Activated CD4-positive, alpha-beta T cell treated with anti-CD3 and anti-CD28 coated beads, Interleukin-2, amount 50 U/mL, for 4 hours (primary cell): ENCODE measurements around the gene SMC6.

Experiments used
- DNase-seq, 2 experiments: peaks; one replicate each; pipeline ENCODE4 v3.0.0-alpha.2; 2020

The SMC6 gene

GRCh38 chr2:17708501-17708900 is 45.1 kb downstream of the SMC6 start:
- DNase-seq = no peak

DNA sequence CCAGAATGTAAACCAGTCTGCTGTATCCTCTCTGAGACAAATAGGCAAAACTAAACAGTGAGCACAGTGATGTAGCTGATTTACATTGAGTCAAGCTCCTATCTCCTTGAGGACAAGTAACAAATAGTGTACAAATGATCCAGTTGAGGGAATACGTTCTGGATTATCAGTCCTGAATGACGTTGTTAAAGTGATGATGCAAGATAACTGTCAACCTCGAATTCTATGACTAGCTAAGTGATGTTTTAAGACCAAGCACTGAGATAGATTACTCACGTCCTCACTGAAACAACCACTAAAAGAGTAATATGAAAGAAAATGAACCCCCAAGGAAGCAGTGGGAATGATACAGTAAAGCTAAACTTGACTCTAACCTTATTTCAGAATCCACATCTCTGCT is 46.8 kb downstream of the SMC6 start:
- DNase-seq = no peak

DNA sequence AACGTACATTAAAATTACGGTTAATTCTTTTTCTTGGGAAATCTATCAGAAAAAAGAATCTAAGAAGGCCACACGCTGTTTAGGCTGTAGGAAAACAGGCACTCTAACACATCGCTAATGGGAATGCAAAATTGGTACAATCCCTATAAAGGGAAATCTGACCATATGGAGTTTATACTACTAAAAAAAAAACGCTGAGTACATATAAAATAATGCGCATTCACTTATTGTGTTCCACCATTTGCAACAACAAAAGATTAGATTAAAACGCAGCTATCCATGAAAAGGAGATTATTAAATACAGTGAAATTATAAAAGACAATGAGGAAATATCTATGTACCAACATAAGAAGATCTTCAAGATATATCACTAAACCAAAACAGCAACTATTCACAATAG is 62.8 kb downstream of the SMC6 start:
- no peak for DNase-seq

DNA sequence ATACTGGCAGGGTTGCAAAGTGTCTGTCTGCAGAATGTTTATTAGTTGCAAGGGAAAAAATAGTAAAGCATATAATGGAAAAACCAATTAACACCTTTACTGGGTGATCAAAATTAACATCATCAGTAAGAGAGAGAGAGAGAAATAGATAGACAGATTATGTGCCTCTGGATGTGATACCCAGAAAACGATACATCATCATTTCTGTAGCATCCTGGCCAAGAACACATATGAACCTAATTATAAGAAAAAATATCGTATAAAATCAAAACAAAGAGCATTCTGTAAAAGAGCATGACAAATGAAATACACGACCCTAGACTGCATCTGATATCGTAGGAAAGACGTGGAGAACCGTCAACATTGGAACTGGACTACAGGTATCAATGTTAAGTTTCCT is 64.6 kb downstream of the SMC6 start:
- no peak for DNase-seq

GRCh38 chr2:17688600-17688999 is 65.0 kb downstream of the SMC6 start:
- DNase-seq = no peak

DNA sequence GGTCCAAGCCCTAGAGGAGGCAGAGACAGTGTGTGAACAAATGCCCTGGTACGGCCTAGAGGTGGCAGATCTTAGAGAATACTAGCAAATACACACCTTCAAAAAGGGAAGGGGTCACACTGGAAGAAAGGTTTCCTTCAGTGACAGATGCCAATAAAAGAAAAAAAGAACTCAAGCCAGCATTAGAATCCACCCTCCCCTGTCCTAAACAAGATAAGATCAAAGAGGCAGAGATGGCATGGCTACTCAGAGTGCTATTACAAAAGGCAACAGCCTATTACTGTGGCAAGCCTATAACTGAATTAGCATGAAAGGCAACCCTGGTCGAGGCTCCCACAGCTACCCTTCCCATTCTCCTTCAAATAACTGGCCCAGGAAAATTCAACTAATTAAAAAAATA is 69.6 kb downstream of the SMC6 start:
- no peak for DNase-seq

DNA sequence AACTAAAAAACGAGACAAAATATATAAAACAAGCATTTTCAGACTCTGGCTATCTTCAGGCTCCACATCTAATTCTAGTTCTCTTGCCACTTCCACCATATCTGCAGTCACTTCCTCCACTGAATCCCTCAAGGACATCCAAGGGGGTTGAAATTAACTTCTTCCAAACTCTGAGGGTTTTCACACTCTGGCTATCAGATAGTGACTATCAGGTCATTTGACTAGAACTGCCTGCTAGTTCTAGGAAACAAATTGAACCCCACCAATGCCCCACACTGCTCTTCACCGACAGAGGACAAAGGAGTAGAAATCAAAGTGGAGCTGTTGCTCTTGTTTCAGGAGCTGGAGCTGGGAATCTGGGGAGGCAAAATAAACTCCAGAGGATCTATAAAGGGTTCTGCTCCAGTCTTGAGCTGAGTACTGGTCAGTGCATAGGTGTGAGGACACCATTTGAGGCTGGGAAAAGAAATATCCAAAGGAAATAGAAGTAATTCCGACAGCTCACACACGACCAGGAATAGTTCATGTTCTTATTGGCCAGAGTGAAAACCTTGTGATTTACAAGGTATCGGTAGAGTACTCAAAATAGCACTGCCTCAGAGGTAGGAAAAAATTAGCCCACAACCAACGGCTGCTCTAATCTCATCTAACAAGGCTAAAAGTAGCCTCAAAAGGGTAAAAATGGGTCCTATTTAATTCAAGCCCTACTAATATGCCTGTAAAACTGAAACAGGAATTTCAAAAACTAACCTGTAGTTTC is 71.3 kb downstream of the SMC6 start:
- DNase-seq = no peak

DNA sequence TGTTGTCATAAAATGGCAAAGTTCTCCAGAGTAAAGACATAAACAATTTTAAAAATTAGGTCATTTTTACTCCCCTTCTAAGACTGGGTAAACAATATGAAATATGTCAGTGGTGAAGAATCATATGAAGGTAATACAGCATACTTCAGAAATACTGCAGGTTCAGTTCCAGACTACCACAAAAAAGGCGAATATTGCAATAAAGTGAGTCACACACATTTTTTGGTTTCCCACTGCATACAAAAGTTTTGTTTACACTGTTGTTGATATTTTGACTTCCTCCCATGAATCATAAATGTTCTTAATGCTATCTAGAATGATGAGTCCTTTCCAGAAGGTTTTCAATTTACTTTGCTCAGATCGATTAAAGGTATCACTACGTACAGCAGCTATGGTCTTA is 73.5 kb downstream of the SMC6 start:
- DNase-seq = no peak

DNA sequence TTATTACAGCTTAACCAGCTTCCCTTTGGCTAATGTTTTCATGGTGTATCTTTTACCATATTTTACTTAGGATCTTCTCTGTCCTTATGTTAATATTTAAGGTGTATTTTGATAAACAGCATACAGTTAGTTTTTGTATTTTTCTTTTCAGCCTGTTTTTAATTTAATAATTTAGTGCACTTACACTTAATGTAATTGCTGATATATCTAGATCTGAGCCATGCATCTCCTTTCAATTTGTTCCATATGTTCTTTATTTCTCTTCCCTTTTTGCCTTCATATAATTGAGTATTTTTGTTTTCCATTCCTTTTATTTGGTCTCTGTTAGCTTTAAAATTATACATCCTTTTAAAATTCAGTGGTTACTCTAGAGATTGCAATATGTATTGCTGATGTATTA is 78.8 kb downstream of the SMC6 start:
- no peak for DNase-seq

DNA sequence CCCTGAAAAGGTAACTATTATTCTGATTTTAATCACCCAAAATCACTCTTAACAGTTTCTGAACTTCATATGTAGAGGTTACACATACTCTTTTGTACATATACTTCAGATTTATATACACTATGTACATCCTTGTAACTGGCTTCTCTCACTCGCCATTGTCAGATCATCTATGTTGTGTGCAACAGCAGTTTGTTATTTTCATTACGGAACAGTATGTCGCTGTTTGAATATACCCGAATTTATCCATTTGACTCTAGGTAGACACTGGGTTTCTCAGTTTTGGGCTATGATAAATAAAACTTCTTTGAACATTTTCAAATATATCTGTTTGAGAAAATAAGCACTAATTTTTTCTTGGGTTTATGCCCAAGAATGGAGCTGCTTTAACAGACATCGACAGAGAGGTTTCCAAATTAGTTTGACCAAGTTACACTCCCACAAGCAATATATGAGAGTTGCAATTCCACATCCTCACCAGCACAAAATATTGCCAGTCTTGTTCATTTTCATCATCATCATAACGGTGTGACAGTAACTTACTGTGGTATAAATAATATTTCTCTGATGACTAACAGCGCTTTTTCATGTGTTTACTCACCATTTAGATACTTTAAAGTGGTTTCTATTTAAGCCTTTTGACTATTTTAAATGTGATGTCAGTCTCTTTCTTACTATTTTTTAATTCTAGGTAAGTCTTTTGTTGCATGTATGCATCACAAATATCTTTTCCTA is 80.9 kb downstream of the SMC6 start:
- DNase-seq = no peak

GRCh38 chr2:17667898-17668297 is 85.7 kb downstream of the SMC6 start:
- no peak for DNase-seq

DNA sequence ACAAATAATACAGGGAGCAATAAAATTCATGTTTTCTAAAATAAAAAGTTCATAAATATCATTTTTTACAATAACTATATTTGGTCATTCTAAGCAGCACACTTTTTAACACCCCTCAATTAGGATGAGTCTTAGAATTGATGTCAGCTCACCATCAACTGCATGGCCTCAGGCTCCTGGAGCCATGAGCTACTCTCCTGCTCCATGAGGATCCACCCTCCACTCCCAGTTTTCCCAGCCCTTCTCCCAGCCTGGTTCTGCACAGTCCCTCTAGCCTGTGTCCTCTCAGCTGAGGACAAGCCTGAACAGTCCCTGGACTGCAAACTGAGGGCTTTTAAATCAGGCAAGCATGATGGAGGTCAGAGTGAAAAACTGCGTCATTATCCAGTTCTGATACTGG is 89.1 kb downstream of the SMC6 start:
- no peak for DNase-seq

- no peak for DNase-seq
Observed at GRCh38 chr2:17662723-17663122, 90.9 kb downstream of the SMC6 start.

GRCh38 chr2:17661460-17661859 is 92.2 kb downstream of the SMC6 start:
- no peak for DNase-seq

DNA sequence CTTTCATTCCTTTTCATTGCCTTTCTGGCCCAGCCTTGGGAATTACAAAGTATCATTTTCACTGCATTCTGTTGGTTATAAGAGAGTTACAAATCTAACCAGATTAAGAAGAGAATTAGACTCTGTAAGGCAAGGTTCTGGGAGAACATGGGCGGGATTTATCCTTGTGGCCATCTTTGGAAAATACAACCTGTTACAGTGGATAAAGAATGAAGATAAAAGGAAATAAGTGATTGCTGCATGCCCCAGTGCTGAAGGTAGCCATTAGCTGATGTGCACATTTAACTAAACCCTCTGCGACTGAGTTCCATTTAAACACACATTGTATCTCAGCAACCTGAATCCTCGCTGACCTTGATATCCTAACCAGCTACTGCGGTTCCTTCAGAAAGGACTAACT is 93.4 kb downstream of the SMC6 start:
- DNase-seq = no peak

DNA sequence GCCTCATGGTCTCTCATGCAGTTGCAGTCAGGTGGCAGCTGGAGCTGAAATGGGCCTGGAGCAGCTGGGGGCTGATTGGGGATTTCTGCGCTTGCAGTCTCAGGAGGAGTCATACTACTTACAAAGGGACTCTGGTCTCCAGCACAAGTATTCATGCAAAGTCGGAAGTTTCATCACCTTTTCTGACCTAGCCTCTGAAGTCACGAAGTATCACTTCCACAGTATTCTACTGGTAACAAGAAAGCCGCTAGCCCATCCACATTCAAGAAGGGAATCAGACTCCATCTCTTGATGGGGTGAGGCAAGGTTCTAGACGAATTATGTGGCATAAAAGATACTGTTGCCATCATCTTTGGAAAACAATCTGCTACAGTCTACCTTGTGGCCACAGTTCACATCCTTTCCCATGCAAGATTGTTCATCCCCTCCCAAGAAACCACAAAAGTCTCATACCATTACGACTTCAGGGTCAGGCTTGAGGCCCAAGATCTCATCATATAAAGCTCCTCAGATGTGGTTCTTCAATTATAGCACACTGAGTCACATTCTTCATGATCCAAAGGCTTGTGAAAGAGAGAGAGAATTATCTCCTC is 95.3 kb downstream of the SMC6 start:
- no peak for DNase-seq

- no peak for DNase-seq
Observed at GRCh38 chr2:17657759-17658158, 95.9 kb downstream of the SMC6 start.

- no peak for DNase-seq
Observed at GRCh38 chr2:17652681-17653394, 100.8 kb downstream of the SMC6 start.

GRCh38 chr2:17649026-17649425 is 104.6 kb downstream of the SMC6 start:
- DNase-seq = no peak

DNA sequence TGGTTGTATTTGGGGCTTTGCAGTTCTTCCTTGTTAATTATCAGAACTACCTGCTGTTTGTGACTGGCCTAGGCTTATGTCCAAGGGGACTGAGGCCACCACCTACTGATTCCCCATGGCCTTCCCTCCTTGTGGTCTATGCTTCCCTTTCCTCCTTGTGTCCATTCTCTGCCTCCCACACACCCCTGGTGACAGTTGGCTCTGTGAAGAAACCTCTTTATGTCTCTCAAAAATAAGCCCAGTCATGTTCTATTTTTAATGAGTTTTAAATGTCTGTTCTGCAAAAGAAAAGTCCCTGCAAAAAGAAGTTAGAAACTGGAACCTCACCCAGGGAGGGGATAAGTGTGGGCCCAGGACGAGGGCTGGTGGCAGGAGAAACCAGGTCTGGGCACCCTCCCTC is 105.0 kb downstream of the SMC6 start:
- DNase-seq = no peak

DNA sequence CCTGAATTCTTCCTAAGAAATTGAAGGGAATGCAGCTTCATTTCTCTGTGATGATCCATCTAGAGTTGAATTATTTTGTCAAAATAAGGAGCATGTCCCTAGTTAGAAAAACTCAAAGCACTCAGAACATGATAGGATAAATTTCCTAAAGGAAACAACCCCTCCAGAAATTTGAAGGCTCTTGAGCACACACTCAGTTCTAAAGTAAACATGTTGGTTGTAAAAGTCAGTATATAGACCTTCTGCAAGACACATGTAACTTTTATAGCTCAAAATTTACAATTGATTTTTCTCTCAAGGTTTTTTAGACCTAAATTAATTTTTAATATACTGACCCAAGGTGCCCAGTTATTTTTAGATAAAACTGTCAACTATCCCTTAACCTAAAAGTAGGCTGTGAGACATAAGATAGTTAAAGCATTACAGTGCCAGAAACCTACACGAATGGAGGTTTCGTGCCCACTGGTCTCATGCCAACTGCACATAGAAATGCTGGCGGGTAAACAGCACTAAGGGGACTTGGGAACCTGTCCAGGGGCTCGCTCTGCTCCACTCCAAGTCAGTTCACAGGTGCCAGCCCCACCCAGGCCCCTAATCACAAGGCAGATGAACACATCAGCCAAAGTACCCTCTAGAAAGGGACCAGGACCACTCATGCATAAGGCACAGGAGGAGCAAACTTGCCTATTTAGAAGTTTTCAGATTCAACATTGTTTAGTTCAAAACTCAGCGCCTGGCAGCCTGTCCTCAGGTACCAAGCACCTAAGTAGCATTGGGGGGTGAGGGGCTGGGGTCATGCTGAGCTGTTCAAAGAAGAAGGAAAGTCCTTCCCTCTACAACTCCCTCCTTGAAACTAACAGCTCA is 106.5 kb downstream of the SMC6 start:
- no peak for DNase-seq

- DNase-seq = peak in 1 of 2 experiments; percentile 9
Observed at GRCh38 chr2:17646081-17646554, 107.5 kb downstream of the SMC6 start.
